Medulla oblongata (tissue), 1 donor: ENCODE measurements around the gene PAN3.

Experiments used
- DNase-seq: peaks from one replicate; pipeline ENCODE4 v3.0.0-alpha.2; 2015; ENCODE audit errors: extremely low spot score

Gene PAN3

GRCh38 chr13:28337166-28338005 lies 199.0 kb downstream of the PAN3 start:
- DNase-seq: no peak

- no peak for DNase-seq
Measured at GRCh38 chr13:28338006-28338574, 199.7 kb downstream of the PAN3 start.

GRCh38 chr13:28338742-28339141 lies 200.4 kb downstream of the PAN3 start:
- DNase-seq: no peak

- DNase-seq: no peak
Measured at GRCh38 chr13:28339419-28339818, 201.1 kb downstream of the PAN3 start.

- no peak for DNase-seq
Measured at GRCh38 chr13:28340272-28340793, 202.0 kb downstream of the PAN3 start.

GRCh38 chr13:28342251-28342650 lies 203.9 kb downstream of the PAN3 start:
- DNase-seq: no peak

GRCh38 chr13:28344163-28344562 lies 205.8 kb downstream of the PAN3 start:
- no peak for DNase-seq
